GM18526 (cell line): ENCODE results near the gene SMURF1.

Experiments
- POLR2A ChIP-seq: IDR thresholded peaks from 3 replicates; pipeline ENCODE4 v1.6.1; 2011; ENCODE audit not compliant: insufficient read length; ENCODE audit errors: extremely low read depth

Gene SMURF1

GRCh38 chr7:99002148-99002826, 141.6 kb downstream of the SMURF1 start:
- TF ChIP-seq POLR2A, result no peak

GRCh38 chr7:99001482-99002147, 142.3 kb downstream of the SMURF1 start:
- no peak for TF ChIP-seq POLR2A

- no peak for TF ChIP-seq POLR2A
Observed at GRCh38 chr7:99000904-99001465, 142.9 kb downstream of the SMURF1 start.

GRCh38 chr7:99000196-99000903, 143.6 kb downstream of the SMURF1 start:
- no peak for TF ChIP-seq POLR2A

- TF ChIP-seq POLR2A, result no peak
Observed at GRCh38 chr7:98998821-98999725, 144.8 kb downstream of the SMURF1 start.

GRCh38 chr7:98997846-98998245, 146.1 kb downstream of the SMURF1 start:
- no peak for TF ChIP-seq POLR2A

- TF ChIP-seq POLR2A, result no peak
Observed at GRCh38 chr7:98996150-98996552, 147.8 kb downstream of the SMURF1 start.

- no peak for TF ChIP-seq POLR2A
Observed at GRCh38 chr7:98995523-98996149, 148.3 kb downstream of the SMURF1 start.

- TF ChIP-seq POLR2A, result no peak
Observed at GRCh38 chr7:98995111-98995510, 148.8 kb downstream of the SMURF1 start.

GRCh38 chr7:98994046-98994944, 149.6 kb downstream of the SMURF1 start:
- no peak for TF ChIP-seq POLR2A

- no peak for TF ChIP-seq POLR2A
Observed at GRCh38 chr7:98993024-98993897, 150.6 kb downstream of the SMURF1 start.

GRCh38 chr7:98992076-98992475, 151.8 kb downstream of the SMURF1 start:
- no peak for TF ChIP-seq POLR2A
